ENCODE data around the gene ERG.

DNA sequence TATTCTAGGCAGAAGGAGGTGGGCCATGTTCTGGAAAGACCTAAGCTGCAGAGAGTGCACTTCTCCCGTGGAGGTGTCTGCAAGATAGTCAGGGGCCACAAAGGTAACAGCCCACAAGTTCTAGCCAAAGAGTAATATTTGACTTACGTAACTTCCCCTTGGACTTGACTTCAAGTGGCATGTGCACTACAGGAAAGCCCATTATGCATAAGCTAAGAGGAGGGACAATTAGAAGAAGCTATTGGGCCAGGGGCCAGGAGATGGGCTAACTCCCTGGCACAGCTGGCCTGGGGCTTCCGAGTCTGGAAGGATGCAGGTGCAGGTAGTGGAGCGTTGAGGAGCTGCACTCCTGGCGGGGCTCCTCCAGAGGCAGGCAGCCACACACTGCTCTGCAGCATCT is 58.3 kb downstream of the ERG start:
- TF ChIP-seq, protein P1, sequence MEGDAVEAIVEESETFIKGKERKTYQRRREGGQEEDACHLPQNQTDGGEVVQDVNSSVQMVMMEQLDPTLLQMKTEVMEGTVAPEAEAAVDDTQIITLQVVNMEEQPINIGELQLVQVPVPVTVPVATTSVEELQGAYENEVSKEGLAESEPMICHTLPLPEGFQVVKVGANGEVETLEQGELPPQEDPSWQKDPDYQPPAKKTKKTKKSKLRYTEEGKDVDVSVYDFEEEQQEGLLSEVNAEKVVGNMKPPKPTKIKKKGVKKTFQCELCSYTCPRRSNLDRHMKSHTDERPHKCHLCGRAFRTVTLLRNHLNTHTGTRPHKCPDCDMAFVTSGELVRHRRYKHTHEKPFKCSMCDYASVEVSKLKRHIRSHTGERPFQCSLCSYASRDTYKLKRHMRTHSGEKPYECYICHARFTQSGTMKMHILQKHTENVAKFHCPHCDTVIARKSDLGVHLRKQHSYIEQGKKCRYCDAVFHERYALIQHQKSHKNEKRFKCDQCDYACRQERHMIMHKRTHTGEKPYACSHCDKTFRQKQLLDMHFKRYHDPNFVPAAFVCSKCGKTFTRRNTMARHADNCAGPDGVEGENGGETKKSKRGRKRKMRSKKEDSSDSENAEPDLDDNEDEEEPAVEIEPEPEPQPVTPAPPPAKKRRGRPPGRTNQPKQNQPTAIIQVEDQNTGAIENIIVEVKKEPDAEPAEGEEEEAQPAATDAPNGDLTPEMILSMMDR (IDR thresholded peaks at IDR 0.05), result no peak
- TF ChIP-seq POLR2A (IDR thresholded peaks at IDR 0.05; ENCODE audit: low read depth), result no peak

All from esophagus muscularis mucosa (tissue), 3 donors.